ENCODE results near the gene VEGFC. TPM values are rescaled to one million over a fixed set of nuclear protein-coding genes. Genes with fewer than 3 reads are reported as not detected.

VEGFC gene
- total and polyA plus RNA-seq, 10 of the 15 experiments (the other 5 are each of a cell fraction or from before 2014, with no cell fraction given) = 0.03 to 0.04 TPM; not detected in 8

DNA sequence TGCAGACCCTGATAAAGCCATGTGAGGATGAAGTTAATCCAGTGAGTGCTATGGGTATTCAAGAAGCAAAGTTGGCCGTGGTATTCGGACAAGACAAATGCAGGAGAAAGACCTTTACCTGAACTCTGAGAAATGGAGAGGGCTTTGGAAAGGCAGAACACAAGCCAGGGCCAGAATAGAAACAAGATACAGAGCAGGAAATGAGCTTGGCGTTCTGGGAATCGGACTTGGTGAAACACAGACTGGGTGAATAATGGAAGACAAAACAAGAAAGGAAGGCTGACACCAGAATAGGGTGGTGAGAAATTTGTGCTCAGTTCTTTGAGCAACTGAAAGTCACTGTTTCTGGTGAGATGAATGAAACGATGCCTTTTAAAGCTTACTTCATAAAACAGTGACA lies 83.3 kb downstream of the VEGFC start:
- H3K4me2 ChIP-seq (ENCODE audit: control insufficient read depth, insufficient read depth) = no peak overlapping the region
- TF ChIP-seq PAX5 (IDR thresholded peaks at IDR 0.05; ENCODE audit: borderline replicate concordance, low read depth, low read length) (no peak), ZSCAN29 (IDR thresholded peaks at IDR 0.05) (no peak), SREBF1 (IDR thresholded peaks at IDR 0.05; ENCODE audit: low read length) (no peak), CEBPB (IDR thresholded peaks at IDR 0.05; ENCODE audit: borderline replicate concordance in 1 of 2, low read depth in 2 of 2, low read length in 2 of 2) (no peak), BCL11A (IDR thresholded peaks at IDR 0.05; ENCODE audit: low read depth, low read length) (no peak), POLR2A (IDR thresholded peaks at IDR 0.05; ENCODE audit: low read depth, low read length) (no peak), TAF1 (IDR thresholded peaks at IDR 0.05; ENCODE audit: borderline replicate concordance, low read depth, low read length) (no peak), TCF12 (IDR thresholded peaks at IDR 0.05; ENCODE audit: low read depth, low read length) (no peak), ZNF24 (IDR thresholded peaks at IDR 0.05) (no peak), NRF1 (conservative IDR thresholded peaks at IDR 0.05; ENCODE audit: low read depth, low read length) (no peak), EGR1 (IDR thresholded peaks at IDR 0.05; ENCODE audit: borderline replicate concordance in 1 of 2, low read depth in 2 of 2, low read length in 2 of 2) (no peak), CREM (IDR thresholded peaks at IDR 0.05; ENCODE audit: low read depth) (no peak)
- TF ChIP-seq, protein P1, sequence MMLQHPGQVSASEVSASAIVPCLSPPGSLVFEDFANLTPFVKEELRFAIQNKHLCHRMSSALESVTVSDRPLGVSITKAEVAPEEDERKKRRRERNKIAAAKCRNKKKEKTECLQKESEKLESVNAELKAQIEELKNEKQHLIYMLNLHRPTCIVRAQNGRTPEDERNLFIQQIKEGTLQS (IDR thresholded peaks at IDR 0.05; ENCODE audit: borderline replicate concordance, extremely low read depth, low read depth, low read length) = no peak
- TF ChIP-seq, protein P2, sequence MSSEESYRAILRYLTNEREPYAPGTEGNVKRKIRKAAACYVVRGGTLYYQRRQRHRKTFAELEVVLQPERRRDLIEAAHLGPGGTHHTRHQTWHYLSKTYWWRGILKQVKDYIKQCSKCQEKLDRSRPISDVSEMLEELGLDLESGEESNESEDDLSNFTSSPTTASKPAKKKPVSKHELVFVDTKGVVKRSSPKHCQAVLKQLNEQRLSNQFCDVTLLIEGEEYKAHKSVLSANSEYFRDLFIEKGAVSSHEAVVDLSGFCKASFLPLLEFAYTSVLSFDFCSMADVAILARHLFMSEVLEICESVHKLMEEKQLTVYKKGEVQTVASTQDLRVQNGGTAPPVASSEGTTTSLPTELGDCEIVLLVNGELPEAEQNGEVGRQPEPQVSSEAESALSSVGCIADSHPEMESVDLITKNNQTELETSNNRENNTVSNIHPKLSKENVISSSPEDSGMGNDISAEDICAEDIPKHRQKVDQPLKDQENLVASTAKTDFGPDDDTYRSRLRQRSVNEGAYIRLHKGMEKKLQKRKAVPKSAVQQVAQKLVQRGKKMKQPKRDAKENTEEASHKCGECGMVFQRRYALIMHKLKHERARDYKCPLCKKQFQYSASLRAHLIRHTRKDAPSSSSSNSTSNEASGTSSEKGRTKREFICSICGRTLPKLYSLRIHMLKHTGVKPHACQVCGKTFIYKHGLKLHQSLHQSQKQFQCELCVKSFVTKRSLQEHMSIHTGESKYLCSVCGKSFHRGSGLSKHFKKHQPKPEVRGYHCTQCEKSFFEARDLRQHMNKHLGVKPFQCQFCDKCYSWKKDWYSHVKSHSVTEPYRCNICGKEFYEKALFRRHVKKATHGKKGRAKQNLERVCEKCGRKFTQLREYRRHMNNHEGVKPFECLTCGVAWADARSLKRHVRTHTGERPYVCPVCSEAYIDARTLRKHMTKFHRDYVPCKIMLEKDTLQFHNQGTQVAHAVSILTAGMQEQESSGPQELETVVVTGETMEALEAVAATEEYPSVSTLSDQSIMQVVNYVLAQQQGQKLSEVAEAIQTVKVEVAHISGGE (CRISPR knock-in tag; IDR thresholded peaks at IDR 0.05) = no peak
- POLR2A ChIA-PET = no interaction called here
- SMC1A ChIA-PET (ENCODE audit: uncharacterized antibody, unreplicated experiment) = no interaction called here
- no peak overlapping the region for H3K9ac ChIP-seq (ENCODE audit: control insufficient read depth, insufficient read depth, low read length)
- H3K4me1 ChIP-seq (ENCODE audit: control insufficient read depth, insufficient read depth, low read length) = no peaks in the 10 kb centered on the region
- no peak overlapping the region for H2AFZ ChIP-seq (ENCODE audit: control insufficient read depth, low read depth, low read length)
- CTCF ChIA-PET = no interaction called here
- 4% methylated on average over 5 of the region's 5 CpGs for WGBS (ENCODE audit: insufficient coverage, insufficient replicate concordance, low lambda C conversion rate, missing lambda C conversion rate)
- H3K27ac ChIP-seq (ENCODE audit: control insufficient read depth, insufficient read depth) = no peak overlapping the region
- no peaks in the 10 kb centered on the region for H3K36me3 ChIP-seq (ENCODE audit: control insufficient read depth in 2 of 2, insufficient read depth in 2 of 2, low read length in 1 of 2)
- H3K79me2 ChIP-seq (ENCODE audit: control insufficient read depth, insufficient read depth, low read length) = no peaks in the 10 kb centered on the region
- no peak overlapping the region for H3K4me3 ChIP-seq
- RAD21 ChIA-PET (ENCODE audit: unreplicated experiment) = no interaction called here
- no peaks in the 10 kb centered on the region for H3K27me3 ChIP-seq (replicated peaks in 1 of 2; ENCODE audit: control insufficient read depth in 2 of 2, insufficient read depth in 2 of 2, low read length in 1 of 2)
- no peak for ATAC-seq
- no peaks in the 10 kb centered on the region for H3K9me3 ChIP-seq (replicated peaks; ENCODE audit: control insufficient read depth, insufficient read depth, low read length)
- intact Hi-C loops (cut with micrococcal nuclease; ENCODE audit: unreplicated experiment) (no loop called here), in situ Hi-C loops (cut with MboI) (no loop called here)
- no peak for DNase-seq (ENCODE audit: low read depth, low spot score)
- no peak for FAIRE-seq
- BruUV-seq (replicated peaks) = no TSS peak
- no peaks in the 10 kb centered on the region for H4K20me1 ChIP-seq (ENCODE audit: control insufficient read depth, insufficient read depth)
